Right lobe of liver (tissue), 4 donors: ENCODE data around the gene IFNL2.
"Not testable (repeated sequence)": the region's sequence is repeated elsewhere in the genome, so short reads cannot be mapped to it uniquely, and the experiment has no call there.

Experiments used
- POLR2A ChIP-seq: fragments of 450-650 bp; IDR thresholded peaks from one replicate; pipeline ENCODE4 v1.6.1; 2017; ENCODE audit warnings: antibody characterized with exemption, mild to moderate bottlenecking
- TF ChIP-seq, protein P1 (sequence below), 4 donors: fragments of 200-600 bp in 3 of 4; fragments of 450-650 bp in 1 of 4; IDR thresholded peaks; one replicate each; pipeline versions ENCODE4 v1.5.1 to v1.8.0; 2016 to 2022; ENCODE audit warnings: antibody characterized with exemption in 4 of 4, mild to moderate bottlenecking in 2 of 4
- donor health status: DM: no; HTN: no; CAD: no.
- donor health status: DM: no; HTN: no; CAD: no.
- donor health status: DM: no; HTN: yes; CAD: no.

DNA sequence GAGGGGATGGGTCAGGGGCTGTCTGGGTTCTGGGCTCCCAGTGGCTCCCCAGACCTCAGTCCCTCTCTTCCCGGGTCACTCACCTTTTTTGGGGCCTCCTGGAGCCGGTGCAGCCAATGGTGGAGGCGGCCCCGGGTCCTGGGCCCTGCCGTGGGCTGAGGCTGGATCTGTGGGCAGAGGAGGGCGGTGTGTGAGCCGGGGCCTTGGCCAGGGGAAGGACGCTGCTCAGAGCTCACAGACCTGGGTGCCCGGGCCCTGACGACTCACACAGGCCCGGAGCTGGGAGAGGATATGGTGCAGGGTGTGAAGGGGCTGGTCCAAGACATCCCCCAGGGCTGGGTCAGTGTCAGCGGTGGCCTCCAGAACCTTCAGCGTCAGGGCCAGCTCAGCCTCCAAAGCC is 24.5 kb upstream of the IFNL2 start:
- TF ChIP-seq, protein P1, sequence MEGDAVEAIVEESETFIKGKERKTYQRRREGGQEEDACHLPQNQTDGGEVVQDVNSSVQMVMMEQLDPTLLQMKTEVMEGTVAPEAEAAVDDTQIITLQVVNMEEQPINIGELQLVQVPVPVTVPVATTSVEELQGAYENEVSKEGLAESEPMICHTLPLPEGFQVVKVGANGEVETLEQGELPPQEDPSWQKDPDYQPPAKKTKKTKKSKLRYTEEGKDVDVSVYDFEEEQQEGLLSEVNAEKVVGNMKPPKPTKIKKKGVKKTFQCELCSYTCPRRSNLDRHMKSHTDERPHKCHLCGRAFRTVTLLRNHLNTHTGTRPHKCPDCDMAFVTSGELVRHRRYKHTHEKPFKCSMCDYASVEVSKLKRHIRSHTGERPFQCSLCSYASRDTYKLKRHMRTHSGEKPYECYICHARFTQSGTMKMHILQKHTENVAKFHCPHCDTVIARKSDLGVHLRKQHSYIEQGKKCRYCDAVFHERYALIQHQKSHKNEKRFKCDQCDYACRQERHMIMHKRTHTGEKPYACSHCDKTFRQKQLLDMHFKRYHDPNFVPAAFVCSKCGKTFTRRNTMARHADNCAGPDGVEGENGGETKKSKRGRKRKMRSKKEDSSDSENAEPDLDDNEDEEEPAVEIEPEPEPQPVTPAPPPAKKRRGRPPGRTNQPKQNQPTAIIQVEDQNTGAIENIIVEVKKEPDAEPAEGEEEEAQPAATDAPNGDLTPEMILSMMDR (IDR thresholded peaks at IDR 0.05), result not testable (repeated sequence)
- TF ChIP-seq POLR2A, result not testable (repeated sequence)
